Posterior vena cava (tissue), 2 donors: ENCODE measurements around the gene GOLPH3L. TPM values are rescaled to one million over a fixed set of nuclear protein-coding genes. Genes with fewer than 3 reads are reported as not detected.
A peak's percentile ranks its signal among the peaks of the same experiment; 100 is the strongest.
"Not testable (repeated sequence)": the region's sequence is repeated elsewhere in the genome, so short reads cannot be mapped to it uniquely, and the experiment has no call there.

Source experiments
- DNase-seq: peaks from one replicate; pipeline ENCODE4 v3.0.0-alpha.2; 2020; ENCODE audit warnings: low spot score
- intact Hi-C, 2 donors: fragments of 100-400 bp; cut with DNase I; formaldehyde crosslinking; loops; one replicate each; pipeline versions ENCODE4 v1.14.1 to v1.14.2; 2022 to 2023
- long read RNA-seq, 2 donors: library from polyadenylated mRNA; unstranded; transcript quantifications; one replicate each; pipeline ENCODE4 v2.0.0, GENCODE V29; 2020 to 2021
- total RNA-seq, 2 donors: library from RNA; stranded (reverse); fragmentation: NEBNext Ultra II Directional; extraction: Animal tissue kit (Norgen Biotek cat#: 25700); gene quantifications; one replicate each; pipeline ENCODE4 v1.2.1, GENCODE V29; 2021
- donor health status: DM: yes; HTN: yes; CAD: no.
- donor health status: DM: yes; HTN: yes; CAD: no.

Gene GOLPH3L
- 10 to 100 TPM; 19.0 to 20.1 TPM for total RNA-seq
- long read RNA-seq, donor 1, transcript GOLPH3L-201 (5 exons, 2,999 nt): major isoform, 6 of 6 reads
- long read RNA-seq, donor 1, partial matches to known transcripts: 0 of 6 reads
- long read RNA-seq, donor 1, other reads (novel, unspliced or antisense): 0 of 6 reads
- long read RNA-seq, donor 2, transcript GOLPH3L-201 (5 exons, 2,999 nt): major isoform, 7 of 11 reads
- long read RNA-seq, donor 2, partial matches to known transcripts: 1 of 11 reads
- long read RNA-seq, donor 2, other reads (novel, unspliced or antisense): 3 of 11 reads

DNA sequence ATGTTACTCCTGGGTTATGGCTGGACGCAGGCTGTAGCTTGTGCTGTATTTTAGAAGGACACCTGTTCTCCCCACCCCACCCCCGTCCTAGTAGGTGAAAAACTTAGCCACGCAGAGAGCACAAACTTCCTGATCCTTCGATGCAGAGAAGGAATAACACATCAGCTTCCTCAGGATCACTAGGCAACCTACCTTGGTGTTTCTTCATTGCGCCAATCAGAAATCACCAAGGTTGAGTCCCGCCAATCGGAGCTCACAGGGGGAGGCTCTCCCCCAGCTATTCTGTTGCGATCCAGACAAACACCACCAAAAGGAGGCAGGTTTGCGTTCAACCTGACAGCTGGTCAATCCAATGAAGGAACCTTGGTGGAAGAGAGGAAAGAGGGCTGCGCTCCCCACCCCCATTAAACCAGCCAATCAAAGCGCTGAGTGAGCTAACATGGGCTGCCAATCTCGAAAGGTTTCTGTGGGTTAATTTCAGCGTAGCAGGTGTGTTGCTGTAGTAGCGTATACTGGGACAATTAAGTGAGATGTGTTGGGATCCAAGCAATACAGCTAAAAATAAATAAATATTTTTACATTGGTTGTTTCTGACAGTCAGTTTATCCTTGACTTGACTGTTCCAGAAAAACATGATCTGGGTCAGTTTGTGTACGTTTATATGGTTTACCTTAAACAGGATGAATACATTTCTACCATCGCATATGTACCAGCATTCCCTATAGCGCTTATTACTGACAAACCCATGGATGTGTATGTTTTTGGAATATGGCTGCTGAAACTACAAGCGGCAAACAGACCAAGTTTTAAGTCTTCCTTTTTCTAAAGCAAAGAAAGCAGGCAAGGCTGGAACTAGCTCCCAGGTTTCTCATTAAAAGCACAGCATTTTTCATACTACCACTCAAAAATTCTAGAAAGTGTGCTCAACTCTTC, at the start of gene GOLPH3L:
TSS of gene GOLPH3L (minus strand) at position 160 of the 933 bp plus-strand sequence. CDS start 2,316 bp downstream, outside the sequence.
- peak; percentile 93 for DNase-seq
- intact Hi-C loops: no loop called here

DNA sequence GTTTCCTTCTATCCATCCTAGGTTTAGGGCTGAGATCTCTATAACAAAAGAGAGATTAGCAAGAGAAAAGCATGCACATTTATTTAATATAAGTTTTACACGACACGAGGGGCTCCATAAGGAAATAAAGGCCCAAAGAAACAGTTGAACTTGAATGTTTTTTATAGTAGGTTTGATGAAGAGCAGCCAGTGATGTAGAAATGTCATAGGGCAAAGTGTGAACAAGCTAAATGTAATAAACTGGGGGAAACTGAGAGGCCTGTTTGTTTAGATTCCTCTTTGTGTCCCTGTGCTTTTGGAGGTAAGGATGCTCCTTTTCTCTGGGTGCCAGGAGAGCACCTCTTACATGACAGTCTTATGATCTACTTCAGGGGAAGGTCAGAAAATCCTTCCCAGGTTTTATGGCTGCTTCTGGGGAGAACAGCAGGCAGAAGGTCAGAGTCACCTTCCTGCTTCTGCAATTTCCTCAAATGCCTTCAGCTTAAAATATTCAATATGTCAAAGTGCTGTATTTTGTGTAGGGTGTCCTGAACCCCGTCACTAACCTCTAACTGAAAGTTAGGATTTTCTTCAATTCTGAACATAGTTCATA, 33.3 kb upstream of the GOLPH3L start:
- intact Hi-C loops: no loop called here
- DNase-seq: no peak

DNA sequence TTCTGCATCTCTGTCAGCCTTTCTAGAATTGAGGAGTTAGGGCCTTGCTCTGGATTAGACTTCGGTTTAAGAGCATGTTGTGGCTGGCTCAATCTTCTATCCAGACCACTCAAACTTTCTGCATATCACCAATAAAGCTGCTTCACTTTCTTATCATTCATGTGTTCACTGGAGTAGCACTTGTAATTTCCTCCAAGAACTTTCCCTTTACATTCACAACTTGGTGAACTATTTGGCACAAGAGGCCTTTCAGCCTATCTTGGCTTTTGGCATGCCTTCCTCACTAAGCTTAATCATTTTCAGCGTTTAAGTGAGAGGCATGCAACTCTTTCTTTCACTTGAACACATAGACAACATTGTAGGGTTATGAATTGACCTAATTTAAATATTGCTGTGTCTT, 27.4 kb upstream of the GOLPH3L start:
- no peak for DNase-seq

DNA sequence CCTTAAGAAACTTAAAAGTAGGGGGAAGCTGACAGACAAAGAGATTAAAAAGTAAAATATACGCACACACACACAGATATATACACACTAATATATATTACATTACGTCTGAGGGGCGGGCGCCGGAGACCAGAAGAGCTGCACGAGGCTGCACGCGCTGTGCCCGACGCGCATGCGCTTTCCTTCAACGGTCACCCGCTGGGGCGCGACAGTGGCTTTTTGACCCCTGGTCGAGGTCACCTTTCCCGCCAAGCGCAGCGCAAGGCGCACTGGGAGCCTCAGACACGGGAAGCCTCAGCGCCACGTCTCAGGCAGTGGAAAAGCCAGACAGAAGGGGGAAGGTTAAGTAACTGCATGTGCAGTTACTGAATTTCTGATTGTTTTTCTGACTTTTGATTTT, 23.7 kb upstream of the GOLPH3L start, which contains the start of gene HORMAD1:
TSS of gene HORMAD1 (minus strand) at position 193 of the 400 bp plus-strand sequence. CDS start 1,390 bp downstream, outside the sequence.
- DNase-seq: no peak

More for the DNA sequence above, 27.4 kb upstream of the GOLPH3L start:
- intact Hi-C loops: no loop called here

GRCh38 chr1:150720098-150720497, 23.1 kb upstream of the GOLPH3L start:
- DNase-seq: no peak
- intact Hi-C loops: no loop called here

More for the DNA sequence above, 23.7 kb upstream of the GOLPH3L start, which contains the start of gene HORMAD1:
- intact Hi-C loops: no loop called here

- intact Hi-C loops: no loop called here
- no peak for DNase-seq
These were observed 21.4 kb upstream of the GOLPH3L start for GRCh38 chr1:150718225-150718891.

GRCh38 chr1:150709031-150709430, 12.1 kb upstream of the GOLPH3L start:
- DNase-seq, intact Hi-C loops: not testable (repeated sequence)

- intact Hi-C loops: no loop called here
- no peak for DNase-seq
These were observed 11.6 kb upstream of the GOLPH3L start for GRCh38 chr1:150708595-150708994.

- no peak for DNase-seq
- intact Hi-C loops: no loop called here
These were observed 9.1 kb upstream of the GOLPH3L start for GRCh38 chr1:150706091-150706490.

DNA sequence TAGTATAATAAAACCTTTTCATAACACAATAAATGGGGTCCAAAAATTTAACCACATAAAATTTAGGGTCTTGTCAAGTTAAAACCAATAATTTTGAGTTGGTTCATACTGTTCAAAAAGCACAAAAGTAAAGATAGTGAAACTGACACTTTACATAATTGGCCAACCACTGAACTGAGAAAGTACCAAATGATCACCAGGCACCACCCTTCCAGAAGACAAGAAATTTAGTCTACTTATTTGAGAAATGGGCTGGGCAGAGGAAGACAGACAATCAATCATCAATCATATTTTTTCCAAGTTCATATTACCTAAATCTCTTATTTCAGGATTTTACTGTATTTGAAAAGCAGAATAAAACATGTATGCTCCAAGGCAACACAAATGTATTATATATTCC, 6.5 kb upstream of the GOLPH3L start:
- no peak for DNase-seq
- intact Hi-C loops: no loop called here

- no peak for DNase-seq
- intact Hi-C loops: no loop called here
These were observed 364 bp downstream of the GOLPH3L start for GRCh38 chr1:150696590-150696989.

DNA sequence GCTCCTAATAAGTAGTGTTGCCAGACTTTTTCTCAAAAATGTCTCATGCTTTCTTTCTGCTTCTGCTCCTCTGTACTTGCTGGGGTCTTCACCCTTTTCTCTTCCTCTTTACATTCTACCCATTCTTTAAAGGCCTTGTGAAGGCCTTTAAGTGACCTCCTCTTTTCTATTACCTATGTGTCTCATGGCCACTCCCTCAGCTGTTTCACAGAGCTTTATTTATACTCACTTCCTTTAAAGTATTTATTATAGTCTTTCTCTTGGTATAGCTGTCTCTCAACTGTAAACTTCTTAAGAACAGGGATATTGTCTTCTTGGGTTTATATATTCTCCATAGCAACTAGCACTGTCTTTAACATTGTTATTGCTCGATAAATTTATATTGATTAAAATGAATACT, 792 bp downstream of the GOLPH3L start:
- intact Hi-C loops: no loop called here
- DNase-seq: no peak

DNA sequence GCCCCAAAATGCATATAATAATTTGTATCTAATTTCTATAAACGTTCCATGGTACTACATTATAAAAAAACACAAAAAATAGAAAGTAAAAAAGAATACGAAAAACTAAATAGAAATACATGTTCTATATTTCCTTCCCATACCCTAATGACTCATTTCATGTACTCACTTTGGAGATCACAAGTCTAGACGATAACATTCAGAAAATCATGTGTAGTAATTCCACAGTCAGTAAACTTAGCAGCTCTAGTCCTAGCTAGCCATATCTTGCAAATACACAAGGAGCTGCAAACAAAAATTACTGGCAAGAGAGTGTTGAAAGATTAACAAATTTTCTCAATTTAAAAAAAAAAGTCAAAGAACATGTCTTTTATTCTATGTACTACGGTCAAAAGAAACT, 1.4 kb downstream of the GOLPH3L start:
- intact Hi-C loops: no loop called here
- DNase-seq: no peak

DNA sequence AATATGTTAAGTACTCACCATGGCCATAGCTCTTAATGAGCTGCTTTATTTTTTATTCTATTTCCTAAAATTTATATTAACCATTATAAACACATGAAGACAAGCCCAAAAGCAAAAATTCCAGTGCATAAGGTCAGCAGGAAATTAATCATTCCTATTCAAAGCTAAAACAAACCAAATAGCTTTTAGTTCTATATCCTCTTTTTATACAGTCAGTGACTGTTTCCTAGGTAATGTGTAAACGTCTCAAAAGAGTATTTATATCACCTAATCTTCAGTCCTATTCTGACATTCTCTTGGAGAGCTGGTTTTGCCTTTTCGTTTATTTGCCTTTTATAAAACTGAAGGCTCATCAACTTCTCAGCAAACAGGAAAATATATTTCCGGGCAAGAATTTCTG, 4.2 kb downstream of the GOLPH3L start:
- intact Hi-C loops: no loop called here
- DNase-seq: no peak

GRCh38 chr1:150688763-150689162, 8.2 kb downstream of the GOLPH3L start:
- DNase-seq: no peak
- intact Hi-C loops: no loop called here

GRCh38 chr1:150686275-150686674, 10.7 kb downstream of the GOLPH3L start:
- intact Hi-C loops: no loop called here
- DNase-seq: no peak

DNA sequence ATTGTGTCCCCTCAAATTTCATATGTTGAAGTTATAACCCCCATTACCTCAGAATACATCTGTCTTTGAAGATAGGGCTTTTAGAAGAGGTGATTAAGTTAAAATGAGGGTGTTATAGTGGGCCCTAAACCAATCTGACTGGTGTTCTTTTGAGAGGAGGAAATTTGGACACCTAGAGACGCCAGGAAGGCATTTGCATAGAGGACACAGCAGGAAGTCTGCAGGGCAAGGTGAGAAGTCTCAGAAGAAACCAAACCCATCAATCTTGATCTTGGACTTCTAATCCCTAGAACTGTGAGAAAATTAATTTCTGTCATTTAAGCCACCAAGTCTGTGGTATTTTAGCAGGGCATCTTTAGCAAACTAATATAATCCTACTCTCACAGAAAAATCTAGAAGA, 13.0 kb downstream of the GOLPH3L start:
- no peak for DNase-seq
- intact Hi-C loops: no loop called here

DNA sequence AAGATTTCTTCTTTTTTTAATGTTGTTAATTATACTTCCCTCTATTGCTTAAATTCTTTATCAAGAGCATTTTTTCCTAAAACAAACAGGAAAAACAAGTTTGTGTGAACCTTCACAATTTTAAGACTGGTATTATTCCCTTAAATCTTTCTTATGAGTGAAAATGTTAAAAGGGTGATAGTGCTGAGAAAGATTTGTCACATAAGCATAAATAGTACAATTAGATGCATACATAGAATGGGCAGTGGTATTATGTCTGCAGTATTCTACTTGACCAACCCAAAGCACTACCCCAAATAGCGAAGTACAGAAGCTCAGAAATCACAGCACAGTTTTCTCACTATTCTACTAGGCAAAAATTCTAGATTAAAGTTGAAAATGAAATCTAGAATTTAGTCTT, 18.0 kb downstream of the GOLPH3L start:
- no peak for DNase-seq
- intact Hi-C loops: no loop called here

DNA sequence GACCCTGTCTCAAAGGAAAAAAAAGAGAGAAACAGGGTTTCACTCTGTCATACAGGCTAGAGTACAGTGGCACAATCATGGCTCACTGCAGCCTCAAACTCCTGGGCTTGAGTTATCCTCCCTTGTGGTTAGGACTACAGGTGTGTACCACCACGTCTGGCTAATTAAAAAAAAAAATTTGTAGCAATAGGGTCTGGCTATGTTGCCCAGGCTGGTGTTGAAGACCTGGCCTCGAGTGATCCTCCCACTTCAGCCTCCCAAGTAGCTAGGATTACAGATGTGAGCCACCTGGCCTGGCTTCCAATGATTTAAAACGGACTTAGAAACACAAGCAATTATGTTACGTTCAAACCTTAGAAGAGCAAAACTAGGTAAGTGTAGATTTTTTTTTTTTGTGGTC, 22.1 kb downstream of the GOLPH3L start:
- DNase-seq: no peak
- intact Hi-C loops: no loop called here
